Common myeloid progenitor, CD34-positive (primary cell): ENCODE data around the gene FBXW4.

ENCODE experiments used
- CTCF ChIA-PET: fragments of 350-600 bp; sonication (Branson Sonifier 250); formaldehyde crosslinking; loops from one replicate; lab custom pipeline; 2021; ENCODE audit warnings: antibody characterized with exemption; lab: Charles Lee
- POLR2A ChIA-PET: fragments of 350-600 bp; sonication (Branson Sonifier 250); formaldehyde crosslinking; loops from one replicate; lab custom pipeline; 2021; ENCODE audit warnings: antibody characterized with exemption; lab: Charles Lee
- DNase-seq, 3 donors: peaks; one replicate each; pipeline versions ENCODE4 v3.0.0 to v3.0.0-alpha.2; 2013
- H3K27ac ChIP-seq, 2 experiments: 1 replicate in 1 of 2; 2 replicates in 1 of 2; pipeline ENCODE4 v1.7.0; 2013; ENCODE audit warnings: inconsistent platforms in 2 of 2, low read length in 2 of 2, mild to moderate bottlenecking in 2 of 2, low read depth in 1 of 2, moderate library complexity in 1 of 2; ENCODE audit not compliant: severe bottlenecking in 2 of 2, insufficient read depth in 1 of 2, poor library complexity in 1 of 2
- H3K27me3 ChIP-seq, 5 experiments: replicated peaks in 2 of 5; 1 replicate in 3 of 5; 2 replicates in 2 of 5; pipeline versions ENCODE4 v1.6.1 to v1.7.0; 2013; ENCODE audit warnings: low read length in 4 of 5, mild to moderate bottlenecking in 2 of 5, moderate library complexity in 2 of 5, inconsistent platforms in 1 of 5; ENCODE audit not compliant: insufficient read depth in 5 of 5, control insufficient read depth in 4 of 5
- H3K36me3 ChIP-seq, 4 experiments: 1 replicate in 2 of 4; 2 replicates in 2 of 4; pipeline versions ENCODE4 v1.6.1 to v1.7.0; 2013; ENCODE audit warnings: low read length in 3 of 4, control low read depth in 1 of 4, mild to moderate bottlenecking in 1 of 4; ENCODE audit not compliant: control insufficient read depth in 4 of 4, insufficient read depth in 4 of 4
- H3K4me1 ChIP-seq, 4 experiments: 1 replicate in 3 of 4; 2 replicates in 1 of 4; pipeline versions ENCODE4 v1.6.1 to v1.7.1; 2013; ENCODE audit warnings: low read length in 3 of 4, mild to moderate bottlenecking in 3 of 4, control low read depth in 1 of 4, inconsistent platforms in 1 of 4, moderate library complexity in 1 of 4; ENCODE audit not compliant: control insufficient read depth in 4 of 4, insufficient read depth in 4 of 4; ENCODE audit errors: control extremely low read depth in 1 of 4
- H3K4me3 ChIP-seq, 7 experiments: 1 replicate in 4 of 7; 2 replicates in 3 of 7; pipeline versions ENCODE4 v1.5.1 to v1.7.0; 2013; ENCODE audit warnings: mild to moderate bottlenecking in 7 of 7, low read length in 6 of 7, moderate library complexity in 6 of 7, inconsistent platforms in 2 of 7, low read depth in 2 of 7, control low read depth in 1 of 7; ENCODE audit not compliant: insufficient read depth in 4 of 7, control insufficient read depth in 1 of 7; ENCODE audit errors: extremely low read depth in 1 of 7
- H3K9me3 ChIP-seq, 5 experiments: 1 replicate in 4 of 5; 2 replicates in 1 of 5; pipeline versions ENCODE4 v1.6.1 to v1.7.1; 2013; ENCODE audit warnings: low read length in 4 of 5, mild to moderate bottlenecking in 2 of 5, inconsistent platforms in 1 of 5, low read depth in 1 of 5, moderate library complexity in 1 of 5; ENCODE audit not compliant: control insufficient read depth in 4 of 5, insufficient read depth in 2 of 5; ENCODE audit errors: control extremely low read depth in 1 of 5
- WGBS: methylation state at CpG from one replicate; pipeline ENCODE4 v1.1.5; 2013; ENCODE audit not compliant: insufficient coverage; 5-methylcytosine and 5-hydroxymethylcytosine counted together

FBXW4 gene

DNA sequence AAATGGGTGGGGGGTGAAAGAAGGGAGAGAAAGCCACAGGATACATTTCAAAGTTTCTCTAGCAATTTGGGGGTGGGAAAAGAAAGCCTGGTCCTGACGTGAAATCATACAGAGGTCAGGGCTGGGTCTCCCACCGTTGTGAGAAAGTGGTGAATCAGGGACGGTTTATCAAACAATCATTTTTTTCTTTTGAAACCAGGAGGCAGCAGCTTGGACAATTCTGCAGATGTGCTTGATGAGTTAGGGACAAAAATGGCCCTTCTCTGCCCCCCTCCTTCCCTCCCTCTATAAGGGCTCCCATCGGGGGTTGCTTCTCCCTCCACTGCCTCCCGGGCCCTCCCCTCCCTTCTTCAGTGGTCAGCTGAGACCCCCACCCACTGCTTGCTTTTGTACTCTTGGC is 43.6 kb downstream of the FBXW4 start:
- Histone ChIP-seq H3K27ac (no peak overlapping the region), H3K4me3 (no peak overlapping the region), H3K9me3 (no peaks in the 10 kb centered on the region), H3K4me1 (no peaks in the 10 kb centered on the region), H3K27me3 (no peaks in the 10 kb centered on the region), H3K36me3 (peaks cover 3 to 41% (median 21%) of the 10 kb centered on the region in 4 experiments)
- DNase-seq: no peak
- CTCF ChIA-PET: no interaction called here
- WGBS: 95% methylated on average over 4 of the region's 5 CpGs
- POLR2A ChIA-PET: no interaction called here

GRCh38 chr10:101650863-101651262 is 44.1 kb downstream of the FBXW4 start:
- Histone ChIP-seq H3K9me3 (no peaks in the 10 kb centered on the region), H3K36me3 (peaks cover 3 to 40% (median 20%) of the 10 kb centered on the region in 4 experiments), H3K27ac (no peak overlapping the region), H3K4me1 (no peaks in the 10 kb centered on the region), H3K4me3 (no peak overlapping the region), H3K27me3 (no peaks in the 10 kb centered on the region)
- ChIA-PET POLR2A (no interaction called here), CTCF (no interaction called here)
- WGBS: 97% methylated on average over 15 of the region's 15 CpGs
- no peak for DNase-seq

GRCh38 chr10:101649525-101650085 is 45.4 kb downstream of the FBXW4 start:
- DNase-seq: no peak
- Histone ChIP-seq H3K9me3 (no peaks in the 10 kb centered on the region), H3K4me1 (no peaks in the 10 kb centered on the region), H3K27me3 (no peaks in the 10 kb centered on the region), H3K36me3 (peaks cover 2 to 33% (median 18%) of the 10 kb centered on the region in 4 experiments), H3K4me3 (no peak overlapping the region), H3K27ac (no peak overlapping the region)
- ChIA-PET POLR2A (no interaction called here), CTCF (interaction anchor here (1.3 kb wide), 1 partner anchor 132 kb away, joined by 3 read pairs; no protein-coding TSS in a partner anchor)
- WGBS: 96% methylated on average over 5 of the region's 5 CpGs

DNA sequence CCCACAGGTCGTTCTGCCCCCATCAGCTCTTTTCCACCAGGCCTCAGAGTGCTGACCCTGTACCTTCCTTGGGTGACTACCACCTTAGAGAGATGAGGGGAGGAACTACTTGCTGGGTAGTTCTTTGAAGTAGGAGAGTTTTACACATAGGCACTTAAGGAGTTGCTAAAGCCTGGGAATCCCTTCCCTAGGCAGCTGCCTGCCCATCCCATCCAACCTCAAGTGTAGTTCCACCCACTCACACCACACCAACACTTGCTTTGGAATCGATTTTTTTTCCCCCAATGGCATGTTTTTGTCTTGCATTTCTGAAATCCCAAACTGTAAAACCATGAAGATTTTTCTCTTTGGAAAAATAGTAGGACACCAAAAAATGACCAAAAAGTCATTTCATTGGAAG is 47.7 kb downstream of the FBXW4 start:
- WGBS: 100% methylated on average over 1 of the region's 2 CpGs
- H3K9me3 ChIP-seq: no peaks in the 10 kb centered on the region
- no peak overlapping the region for H3K27ac ChIP-seq
- H3K27me3 ChIP-seq: no peaks in the 10 kb centered on the region
- H3K36me3 ChIP-seq: peaks cover 2 to 32% (median 22%) of the 10 kb centered on the region in 4 experiments
- H3K4me1 ChIP-seq: no peaks in the 10 kb centered on the region
- POLR2A ChIA-PET: no interaction called here
- DNase-seq: no peak
- H3K4me3 ChIP-seq: no peak overlapping the region
- CTCF ChIA-PET: interaction anchor here (1.1 to 1.4 kb wide), 2 partner anchors 9 to 10 kb away, joined by 3 to 4 read pairs; no protein-coding TSS in a partner anchor

- no peaks in the 10 kb centered on the region for H3K4me1 ChIP-seq
- H3K9me3 ChIP-seq: no peaks in the 10 kb centered on the region
- no peak overlapping the region for H3K4me3 ChIP-seq
- CTCF ChIA-PET: interaction anchor here (1.4 kb wide), 1 partner anchor 10 kb away, joined by 4 read pairs; no protein-coding TSS in a partner anchor
- peaks cover 2 to 31% (median 22%) of the 10 kb centered on the region in 4 experiments for H3K36me3 ChIP-seq
- DNase-seq: no peak
- POLR2A ChIA-PET: no interaction called here
- 100% methylated on average over 4 of the region's 6 CpGs for WGBS
- H3K27me3 ChIP-seq: no peaks in the 10 kb centered on the region
- H3K27ac ChIP-seq: no peak overlapping the region
Measured at GRCh38 chr10:101646364-101646763, 48.6 kb downstream of the FBXW4 start.

GRCh38 chr10:101645659-101646058 is 49.3 kb downstream of the FBXW4 start:
- 100% methylated on average over 1 of the region's 1 CpG for WGBS
- no peak for DNase-seq
- Histone ChIP-seq H3K36me3 (peaks cover 2 to 28% (median 22%) of the 10 kb centered on the region in 4 experiments), H3K9me3 (no peaks in the 10 kb centered on the region), H3K27me3 (no peaks in the 10 kb centered on the region), H3K27ac (no peak overlapping the region), H3K4me3 (no peak overlapping the region), H3K4me1 (no peaks in the 10 kb centered on the region)
- ChIA-PET CTCF (interaction anchor here (1.4 kb wide), 1 partner anchor 11 kb away, joined by 4 read pairs; no protein-coding TSS in a partner anchor), POLR2A (no interaction called here)

DNA sequence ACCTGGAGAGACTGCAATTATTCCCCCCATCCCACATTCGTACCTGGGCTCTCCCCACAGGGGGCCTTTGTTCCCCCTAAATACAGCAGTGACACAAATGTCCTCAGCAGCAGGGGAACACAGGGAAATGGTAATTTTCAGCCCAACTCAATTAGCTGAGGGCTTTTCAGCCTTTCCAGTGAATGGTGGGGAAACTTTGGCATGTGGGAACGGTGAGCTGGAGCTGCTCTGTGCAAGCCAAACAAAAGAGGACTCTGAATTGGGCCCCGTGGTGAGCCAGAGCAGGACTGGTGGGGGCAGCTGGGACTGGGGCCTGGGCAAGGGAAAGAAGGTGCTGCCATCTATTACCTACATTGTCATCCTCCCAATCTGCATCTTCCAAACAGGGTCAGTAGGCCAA is 51.0 kb downstream of the FBXW4 start:
- Histone ChIP-seq H3K27me3 (no peaks in the 10 kb centered on the region), H3K4me1 (no peaks in the 10 kb centered on the region), H3K4me3 (no peak overlapping the region), H3K9me3 (no peaks in the 10 kb centered on the region), H3K27ac (no peak overlapping the region), H3K36me3 (peaks cover 3 to 26% (median 21%) of the 10 kb centered on the region in 4 experiments)
- POLR2A ChIA-PET: no interaction called here
- no peak for DNase-seq
- CTCF ChIA-PET: no interaction called here
- WGBS: 100% methylated on average over 1 of the region's 3 CpGs
